KOPT-K1 (cell line): Measurements from ENCODE around the gene SRPK2.
"Not testable (repeated sequence)": the region's sequence is repeated elsewhere in the genome, so short reads cannot be mapped to it uniquely, and the experiment has no call there.

Source experiments
- H3K27ac ChIP-seq: fragments of 200-600 bp; sonication (generic); 2 replicates; pipeline ENCODE4 v1.5.1; 2016; ENCODE audit warnings: antibody characterized with exemption, mild to moderate bottlenecking, low read depth, low read length; ENCODE audit not compliant: poor library complexity, severe bottlenecking
- H3K36me3 ChIP-seq: fragments of 200-600 bp; sonication (generic); 2 replicates; pipeline ENCODE4 v1.5.1; 2017; ENCODE audit warnings: antibody characterized with exemption, mild to moderate bottlenecking, low read length, moderate library complexity; ENCODE audit not compliant: insufficient read depth
- H3K9me3 ChIP-seq: fragments of 200-600 bp; sonication (generic); 2 replicates; pipeline ENCODE4 v1.5.1; 2017; ENCODE audit warnings: antibody characterized with exemption, low read length, mild to moderate bottlenecking; ENCODE audit not compliant: insufficient read depth, poor library complexity, severe bottlenecking

Gene SRPK2

GRCh38 chr7:105354383-105354782, 34.3 kb downstream of the SRPK2 start:
- Histone ChIP-seq H3K27ac (peak overlapping the region; percentile 53), H3K9me3 (no peaks in the 10 kb centered on the region), H3K36me3 (no peaks in the 10 kb centered on the region)

- H3K9me3 ChIP-seq, result no peaks in the 10 kb centered on the region
- peak overlapping the region; percentile 53 for H3K27ac ChIP-seq
- H3K36me3 ChIP-seq, result no peaks in the 10 kb centered on the region
Measured at GRCh38 chr7:105353752-105354328, 34.9 kb downstream of the SRPK2 start.

- peak overlapping the region; percentile 53 for H3K27ac ChIP-seq
- H3K36me3 ChIP-seq, result no peaks in the 10 kb centered on the region
Measured at GRCh38 chr7:105352901-105353668, 35.6 kb downstream of the SRPK2 start.

GRCh38 chr7:105352018-105352612, 36.6 kb downstream of the SRPK2 start:
- H3K9me3 ChIP-seq, result no peaks in the 10 kb centered on the region
- peak overlapping the region; percentile 53 for H3K27ac ChIP-seq
- no peaks in the 10 kb centered on the region for H3K36me3 ChIP-seq

More at GRCh38 chr7:105352901-105353668, 35.6 kb downstream of the SRPK2 start:
- H3K9me3 ChIP-seq, result no peaks in the 10 kb centered on the region

- H3K36me3 ChIP-seq, result no peaks in the 10 kb centered on the region
- peak overlapping the region; percentile 53 for H3K27ac ChIP-seq
Measured at GRCh38 chr7:105350906-105351305, 37.8 kb downstream of the SRPK2 start.

GRCh38 chr7:105348177-105348576, 40.5 kb downstream of the SRPK2 start:
- not testable (repeated sequence) for H3K36me3 ChIP-seq, H3K27ac ChIP-seq, H3K9me3 ChIP-seq

More at GRCh38 chr7:105350906-105351305, 37.8 kb downstream of the SRPK2 start:
- no peaks in the 10 kb centered on the region for H3K9me3 ChIP-seq

- no peaks in the 10 kb centered on the region for H3K9me3 ChIP-seq
- H3K27ac ChIP-seq, result peak overlapping the region; percentile 19
- H3K36me3 ChIP-seq, result no peaks in the 10 kb centered on the region
Measured at GRCh38 chr7:105346593-105347322, 42.0 kb downstream of the SRPK2 start.

- H3K27ac ChIP-seq, result peak overlapping the region; percentile 13
- H3K36me3 ChIP-seq, result no peaks in the 10 kb centered on the region
- no peaks in the 10 kb centered on the region for H3K9me3 ChIP-seq
Measured at GRCh38 chr7:105346138-105346537, 42.6 kb downstream of the SRPK2 start.

GRCh38 chr7:105345725-105346124, 43.0 kb downstream of the SRPK2 start:
- Histone ChIP-seq H3K27ac (no peak overlapping the region), H3K9me3 (no peaks in the 10 kb centered on the region), H3K36me3 (no peaks in the 10 kb centered on the region)

- Histone ChIP-seq H3K36me3 (no peaks in the 10 kb centered on the region), H3K9me3 (no peaks in the 10 kb centered on the region), H3K27ac (no peak overlapping the region)
Measured at GRCh38 chr7:105345003-105345402, 43.7 kb downstream of the SRPK2 start.

- no peak overlapping the region for H3K27ac ChIP-seq
- H3K36me3 ChIP-seq, result no peaks in the 10 kb centered on the region
- H3K9me3 ChIP-seq, result no peaks in the 10 kb centered on the region
Measured at GRCh38 chr7:105339404-105340323, 49.1 kb downstream of the SRPK2 start.

- no peak overlapping the region for H3K27ac ChIP-seq
- no peaks in the 10 kb centered on the region for H3K9me3 ChIP-seq
- H3K36me3 ChIP-seq, result no peaks in the 10 kb centered on the region
Measured at GRCh38 chr7:105337529-105337928, 51.2 kb downstream of the SRPK2 start.

- no peak overlapping the region for H3K27ac ChIP-seq
- H3K36me3 ChIP-seq, result no peaks in the 10 kb centered on the region
- no peaks in the 10 kb centered on the region for H3K9me3 ChIP-seq
Measured at GRCh38 chr7:105336009-105336408, 52.7 kb downstream of the SRPK2 start.

GRCh38 chr7:105332661-105333060, 56.1 kb downstream of the SRPK2 start:
- not testable (repeated sequence) for H3K9me3 ChIP-seq, H3K36me3 ChIP-seq
- peak overlapping the region; percentile 0 for H3K27ac ChIP-seq
